Upper lobe of left lung (tissue), 4 donors: Measurements from ENCODE around the gene TRIP13.

ENCODE experiments used
- POLR2A ChIP-seq, 4 donors: fragments of 450-650 bp; IDR thresholded peaks; one replicate each; pipeline ENCODE4 v1.5.1; 2016 to 2017; ENCODE audit warnings: antibody characterized with exemption in 4 of 4, mild to moderate bottlenecking in 2 of 4
- TF ChIP-seq, protein P1 (sequence below), 6 experiments: fragments of 450-650 bp in 4 of 6; fragments of 200-600 bp in 2 of 6; sonication (generic) in 2 of 6; IDR thresholded peaks; one replicate each; pipeline ENCODE4 v1.5.1; 2016 to 2019; ENCODE audit warnings: antibody characterized with exemption in 6 of 6

DNA sequence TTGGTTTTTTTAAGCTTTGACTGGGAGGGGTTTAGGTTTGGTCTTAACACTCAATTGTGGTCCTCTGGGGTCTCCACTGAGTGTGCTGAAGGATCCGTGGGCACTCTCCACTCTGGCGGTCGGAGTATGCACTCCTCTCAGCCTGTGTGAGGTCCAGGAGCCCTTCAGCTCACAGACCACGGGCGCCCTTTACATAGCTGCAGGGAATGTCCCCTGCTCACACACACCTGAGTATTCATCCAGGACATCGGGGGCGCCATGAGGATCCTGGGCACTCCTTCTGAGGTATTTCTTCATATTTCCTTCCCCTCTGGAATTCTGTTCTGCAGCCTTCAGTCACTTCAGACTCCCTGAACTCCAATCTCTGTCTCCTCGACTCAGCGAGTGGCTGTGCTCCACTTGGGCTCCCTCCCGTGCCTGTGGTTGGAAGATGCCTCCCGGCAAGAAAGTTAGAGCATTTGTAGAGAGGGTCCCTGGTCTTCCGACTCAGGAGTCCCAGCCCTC is 12.5 kb downstream of the TRIP13 start:
- TF ChIP-seq, protein P1, sequence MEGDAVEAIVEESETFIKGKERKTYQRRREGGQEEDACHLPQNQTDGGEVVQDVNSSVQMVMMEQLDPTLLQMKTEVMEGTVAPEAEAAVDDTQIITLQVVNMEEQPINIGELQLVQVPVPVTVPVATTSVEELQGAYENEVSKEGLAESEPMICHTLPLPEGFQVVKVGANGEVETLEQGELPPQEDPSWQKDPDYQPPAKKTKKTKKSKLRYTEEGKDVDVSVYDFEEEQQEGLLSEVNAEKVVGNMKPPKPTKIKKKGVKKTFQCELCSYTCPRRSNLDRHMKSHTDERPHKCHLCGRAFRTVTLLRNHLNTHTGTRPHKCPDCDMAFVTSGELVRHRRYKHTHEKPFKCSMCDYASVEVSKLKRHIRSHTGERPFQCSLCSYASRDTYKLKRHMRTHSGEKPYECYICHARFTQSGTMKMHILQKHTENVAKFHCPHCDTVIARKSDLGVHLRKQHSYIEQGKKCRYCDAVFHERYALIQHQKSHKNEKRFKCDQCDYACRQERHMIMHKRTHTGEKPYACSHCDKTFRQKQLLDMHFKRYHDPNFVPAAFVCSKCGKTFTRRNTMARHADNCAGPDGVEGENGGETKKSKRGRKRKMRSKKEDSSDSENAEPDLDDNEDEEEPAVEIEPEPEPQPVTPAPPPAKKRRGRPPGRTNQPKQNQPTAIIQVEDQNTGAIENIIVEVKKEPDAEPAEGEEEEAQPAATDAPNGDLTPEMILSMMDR (IDR thresholded peaks at IDR 0.05): no peak
- no peak for TF ChIP-seq POLR2A (IDR thresholded peaks at IDR 0.05)
